ENCODE results near the gene NUDT22. TPM values are rescaled to one million over a fixed set of nuclear protein-coding genes. Genes with fewer than 3 reads are reported as not detected.

The NUDT22 gene
- total RNA-seq, 1 donor from 2014 or later: 47.9 TPM

GRCh38 chr11:64233913-64234586 is 8.0 kb downstream of the NUDT22 start, which contains the start of gene VEGFB:
TSS of gene VEGFB (plus strand) at chr11:64234584. CDS start at chr11:64234834, 250 bp downstream.
- Mint-ChIP-seq H3K4me3 (peak within 1 kb of the TSS; percentile 86), H3K4me1 (ENCODE audit: unreplicated experiment) (peaks cover 13% of the 10 kb centered on the region), H3K27me3 (no peaks in the 10 kb centered on the region), H3K9me3 (no peaks in the 10 kb centered on the region), H3K36me3 (no peaks in the 10 kb centered on the region), H3K27ac (peak within 1 kb of the TSS; percentile 85)
- no peak for DNase-seq (ENCODE audit: extremely low spot score, unreplicated experiment)
- TF ChIP-seq, protein P1, sequence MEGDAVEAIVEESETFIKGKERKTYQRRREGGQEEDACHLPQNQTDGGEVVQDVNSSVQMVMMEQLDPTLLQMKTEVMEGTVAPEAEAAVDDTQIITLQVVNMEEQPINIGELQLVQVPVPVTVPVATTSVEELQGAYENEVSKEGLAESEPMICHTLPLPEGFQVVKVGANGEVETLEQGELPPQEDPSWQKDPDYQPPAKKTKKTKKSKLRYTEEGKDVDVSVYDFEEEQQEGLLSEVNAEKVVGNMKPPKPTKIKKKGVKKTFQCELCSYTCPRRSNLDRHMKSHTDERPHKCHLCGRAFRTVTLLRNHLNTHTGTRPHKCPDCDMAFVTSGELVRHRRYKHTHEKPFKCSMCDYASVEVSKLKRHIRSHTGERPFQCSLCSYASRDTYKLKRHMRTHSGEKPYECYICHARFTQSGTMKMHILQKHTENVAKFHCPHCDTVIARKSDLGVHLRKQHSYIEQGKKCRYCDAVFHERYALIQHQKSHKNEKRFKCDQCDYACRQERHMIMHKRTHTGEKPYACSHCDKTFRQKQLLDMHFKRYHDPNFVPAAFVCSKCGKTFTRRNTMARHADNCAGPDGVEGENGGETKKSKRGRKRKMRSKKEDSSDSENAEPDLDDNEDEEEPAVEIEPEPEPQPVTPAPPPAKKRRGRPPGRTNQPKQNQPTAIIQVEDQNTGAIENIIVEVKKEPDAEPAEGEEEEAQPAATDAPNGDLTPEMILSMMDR (conservative IDR thresholded peaks at IDR 0.05): no peak

DNA sequence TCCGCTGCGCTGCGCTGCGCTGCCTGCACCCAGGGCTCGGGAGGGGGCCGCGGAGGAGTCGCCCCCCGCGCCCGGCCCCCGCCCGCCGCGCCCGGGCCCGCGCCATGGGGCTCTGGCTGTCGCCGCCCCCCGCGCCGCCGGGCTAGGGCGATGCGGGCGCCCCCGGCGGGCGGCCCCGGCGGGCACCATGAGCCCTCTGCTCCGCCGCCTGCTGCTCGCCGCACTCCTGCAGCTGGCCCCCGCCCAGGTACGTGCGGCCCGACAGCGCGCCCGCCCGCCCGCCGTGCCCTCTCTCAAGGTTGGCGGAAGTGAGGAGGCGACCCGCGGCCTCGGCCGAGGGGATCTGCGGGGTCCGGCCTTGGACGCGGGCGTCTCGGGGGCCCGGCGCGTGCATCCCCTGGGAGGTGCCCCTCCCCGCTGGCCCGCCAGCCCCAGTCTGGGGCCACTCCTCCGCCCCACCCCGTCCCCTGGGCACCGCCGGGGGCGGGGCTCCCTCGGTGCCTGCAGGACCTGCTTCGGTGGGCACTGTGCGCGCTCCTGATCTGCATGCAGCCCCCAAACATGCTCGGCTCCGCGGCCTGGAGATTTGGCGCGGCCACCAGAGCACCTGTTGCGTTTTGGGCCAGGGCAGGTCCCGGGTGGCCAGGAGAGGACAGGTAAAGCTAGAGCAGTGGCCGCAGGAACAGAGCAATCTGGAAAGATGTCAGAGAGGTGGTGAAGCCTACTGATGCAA is 8.7 kb downstream of the NUDT22 start:
- H3K4me3 Mint-ChIP-seq: peak overlapping the region; percentile 86
- DNase-seq (ENCODE audit: extremely low spot score, unreplicated experiment): no peak

DNA sequence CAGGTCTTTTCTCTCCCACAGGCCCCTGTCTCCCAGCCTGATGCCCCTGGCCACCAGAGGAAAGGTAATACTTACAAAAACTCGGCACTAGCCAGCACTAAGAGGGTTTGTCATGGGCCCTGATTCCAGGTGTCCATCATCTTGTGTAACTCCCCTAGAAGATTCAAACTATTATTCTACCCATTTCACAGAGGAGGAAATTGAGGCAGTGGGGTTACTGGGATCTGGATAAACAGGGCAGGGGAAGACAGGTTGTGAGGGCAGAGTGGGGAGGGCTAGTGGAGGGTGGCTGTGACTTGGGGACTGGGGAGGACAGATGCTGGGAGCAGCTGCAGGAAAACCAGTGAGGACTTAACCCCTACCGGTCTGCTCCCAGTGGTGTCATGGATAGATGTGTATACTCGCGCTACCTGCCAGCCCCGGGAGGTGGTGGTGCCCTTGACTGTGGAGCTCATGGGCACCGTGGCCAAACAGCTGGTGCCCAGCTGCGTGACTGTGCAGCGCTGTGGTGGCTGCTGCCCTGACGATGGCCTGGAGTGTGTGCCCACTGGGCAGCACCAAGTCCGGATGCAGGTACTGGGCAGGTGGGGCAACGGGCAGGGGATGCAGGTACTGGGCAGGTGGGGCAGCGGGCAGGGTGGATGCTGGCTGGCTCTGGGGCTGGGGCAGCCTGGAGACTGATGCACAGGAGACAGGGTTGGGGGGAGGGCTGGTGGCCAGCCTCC is 9.5 kb downstream of the NUDT22 start:
- no peaks in the 10 kb centered on the region for H3K9me3 Mint-ChIP-seq

More for the DNA sequence above, 8.7 kb downstream of the NUDT22 start:
- TF ChIP-seq, protein P1 (conservative IDR thresholded peaks at IDR 0.05): peak; percentile 19
- peaks cover 16% of the 10 kb centered on the region for H3K4me1 Mint-ChIP-seq (ENCODE audit: unreplicated experiment)
- peak overlapping the region; percentile 85 for H3K27ac Mint-ChIP-seq
- no peaks in the 10 kb centered on the region for H3K27me3 Mint-ChIP-seq
- H3K9me3 Mint-ChIP-seq: no peaks in the 10 kb centered on the region
- no peaks in the 10 kb centered on the region for H3K36me3 Mint-ChIP-seq

DNA sequence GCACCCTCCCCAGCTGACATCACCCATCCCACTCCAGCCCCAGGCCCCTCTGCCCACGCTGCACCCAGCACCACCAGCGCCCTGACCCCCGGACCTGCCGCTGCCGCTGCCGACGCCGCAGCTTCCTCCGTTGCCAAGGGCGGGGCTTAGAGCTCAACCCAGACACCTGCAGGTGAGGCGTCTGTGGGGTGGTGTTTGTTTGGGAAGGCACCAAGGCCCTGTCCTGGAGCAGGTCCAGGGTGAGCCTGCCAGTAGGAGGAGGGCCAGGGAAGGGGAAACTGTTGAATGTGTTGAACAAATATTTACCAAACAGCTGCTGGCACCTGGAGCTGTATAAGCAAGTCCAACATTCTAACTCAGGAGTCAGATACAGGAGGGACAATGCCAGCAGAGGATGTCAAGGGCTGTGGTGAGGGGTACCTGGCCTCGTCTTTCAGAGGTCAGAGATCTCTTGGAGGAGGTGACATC is 11.4 kb downstream of the NUDT22 start:
- H3K27me3 Mint-ChIP-seq: no peaks in the 10 kb centered on the region
- peak overlapping the region; percentile 76 for H3K27ac Mint-ChIP-seq
- peaks cover 21% of the 10 kb centered on the region for H3K4me1 Mint-ChIP-seq (ENCODE audit: unreplicated experiment)
- DNase-seq (ENCODE audit: extremely low spot score, unreplicated experiment): no peak
- H3K9me3 Mint-ChIP-seq: no peaks in the 10 kb centered on the region
- TF ChIP-seq, protein P1 (conservative IDR thresholded peaks at IDR 0.05): no peak
- peak overlapping the region; percentile 73 for H3K4me3 Mint-ChIP-seq
- H3K36me3 Mint-ChIP-seq: peaks cover 3% of the 10 kb centered on the region

More for the DNA sequence above, 9.5 kb downstream of the NUDT22 start:
- Mint-ChIP-seq H3K4me3 (peak overlapping the region; percentile 86), H3K4me1 (ENCODE audit: unreplicated experiment) (peaks cover 21% of the 10 kb centered on the region), H3K36me3 (peaks cover 3% of the 10 kb centered on the region), H3K27me3 (no peaks in the 10 kb centered on the region), H3K27ac (peak overlapping the region; percentile 85)
- no peak for DNase-seq (ENCODE audit: extremely low spot score, unreplicated experiment)
- TF ChIP-seq, protein P1 (conservative IDR thresholded peaks at IDR 0.05): no peak

DNA sequence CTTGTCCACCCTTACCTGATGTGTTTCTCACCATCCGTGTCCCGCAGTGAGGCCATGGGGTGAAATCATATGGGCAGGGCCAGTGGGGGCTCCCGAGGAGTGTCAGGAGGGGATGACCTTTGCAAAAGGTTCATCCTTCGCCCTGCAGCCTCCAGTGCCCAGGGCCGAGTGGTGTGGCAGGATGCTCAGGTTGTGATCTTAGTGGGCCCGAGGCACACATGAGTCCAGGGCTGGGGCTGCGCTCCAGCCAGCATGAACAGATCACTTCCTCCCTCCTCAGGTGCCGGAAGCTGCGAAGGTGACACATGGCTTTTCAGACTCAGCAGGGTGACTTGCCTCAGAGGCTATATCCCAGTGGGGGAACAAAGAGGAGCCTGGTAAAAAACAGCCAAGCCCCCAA is 12.0 kb downstream of the NUDT22 start:
- Mint-ChIP-seq H3K36me3 (peaks cover 3% of the 10 kb centered on the region), H3K4me3 (peak overlapping the region; percentile 73), H3K27ac (peak overlapping the region; percentile 100), H3K4me1 (ENCODE audit: unreplicated experiment) (peaks cover 16% of the 10 kb centered on the region), H3K27me3 (no peaks in the 10 kb centered on the region), H3K9me3 (no peaks in the 10 kb centered on the region)
- DNase-seq (ENCODE audit: extremely low spot score, unreplicated experiment): no peak
- TF ChIP-seq, protein P1 (conservative IDR thresholded peaks at IDR 0.05): no peak
